CD14-positive monocyte (primary cell): ENCODE data around the gene STRIP1. TPM values are rescaled to one million over a fixed set of nuclear protein-coding genes. Genes with fewer than 3 reads are reported as not detected.

ENCODE experiments used
- DNase-seq, 3 donors: peaks; one replicate each; pipeline ENCODE4 v3.0.0-alpha.2; 2011 to 2022
- H2AFZ ChIP-seq: 2 replicates; pipeline ENCODE4 v1.6.0; 2012; ENCODE audit warnings: mild to moderate bottlenecking, low read depth, low read length, inconsistent platforms; ENCODE audit not compliant: insufficient read depth, poor library complexity, severe bottlenecking
- H3K27ac ChIP-seq, 2 donors: 1 replicate in 1 of 2; 2 replicates in 1 of 2; pipeline ENCODE4 v1.5.1; 2012 to 2013; ENCODE audit warnings: low read length in 2 of 2, control low read depth in 1 of 2, inconsistent platforms in 1 of 2, low read depth in 1 of 2, mild to moderate bottlenecking in 1 of 2
- H3K27me3 ChIP-seq, 2 donors: one replicate each; pipeline versions ENCODE4 v1.6.0 to v1.6.1; 2011 to 2013; ENCODE audit warnings: low read length in 2 of 2; ENCODE audit not compliant: control insufficient read depth in 2 of 2, insufficient read depth in 2 of 2
- H3K36me3 ChIP-seq, 2 donors: replicated peaks in 1 of 2; 1 replicate in 1 of 2; 2 replicates in 1 of 2; pipeline versions ENCODE4 v1.5.1 to v1.6.1; 2012 to 2013; ENCODE audit warnings: low read length in 2 of 2, control low read depth in 1 of 2, inconsistent platforms in 1 of 2, mild to moderate bottlenecking in 1 of 2; ENCODE audit not compliant: insufficient read depth in 2 of 2, control insufficient read depth in 1 of 2
- H3K4me1 ChIP-seq, 2 donors: 1 replicate in 1 of 2; 2 replicates in 1 of 2; pipeline versions ENCODE4 v1.5.1 to v1.6.1; 2012 to 2013; ENCODE audit warnings: low read length in 2 of 2, control low read depth in 1 of 2, inconsistent platforms in 1 of 2, mild to moderate bottlenecking in 1 of 2, moderate library complexity in 1 of 2; ENCODE audit not compliant: insufficient read depth in 2 of 2, control insufficient read depth in 1 of 2
- H3K4me2 ChIP-seq: replicated peaks from 2 replicates; pipeline ENCODE3; 2012; ENCODE audit warnings: low read length, moderate library complexity, mild to moderate bottlenecking; ENCODE audit not compliant: poor library complexity, severe bottlenecking; ENCODE audit errors: extremely low read depth
- H3K4me3 ChIP-seq, 3 experiments: fragments of 200-600 bp in 1 of 3; sonication (generic) in 1 of 3; replicated peaks in 1 of 3; 1 replicate in 2 of 3; 2 replicates in 1 of 3; pipeline ENCODE4 v1.5.1; 2011 to 2013; ENCODE audit warnings: low read length in 3 of 3, mild to moderate bottlenecking in 3 of 3, control low read depth in 2 of 3, low read depth in 2 of 3, inconsistent platforms in 1 of 3, moderate library complexity in 1 of 3
- H3K79me2 ChIP-seq: 2 replicates; pipeline ENCODE4 v1.6.0; 2012; ENCODE audit warnings: mild to moderate bottlenecking, control low read depth, inconsistent platforms, low read length, moderate library complexity; ENCODE audit not compliant: insufficient read depth
- H3K9ac ChIP-seq: 2 replicates; pipeline ENCODE4 v1.6.0; 2017; ENCODE audit warnings: low read length, mild to moderate bottlenecking; ENCODE audit not compliant: insufficient read depth, poor library complexity, severe bottlenecking
- H3K9me3 ChIP-seq, 2 donors: replicated peaks in 1 of 2; 1 replicate in 1 of 2; 2 replicates in 1 of 2; pipeline versions ENCODE4 v1.5.1 to v1.6.1; 2012 to 2013; ENCODE audit warnings: low read length in 2 of 2, control low read depth in 1 of 2; ENCODE audit not compliant: control insufficient read depth in 1 of 2, insufficient read depth in 1 of 2
- H4K20me1 ChIP-seq: 2 replicates; pipeline ENCODE4 v1.6.0; 2012; ENCODE audit warnings: mild to moderate bottlenecking, low read length, control low read depth, moderate library complexity; ENCODE audit not compliant: insufficient read depth
- H3K27ac Mint-ChIP-seq, 7 donors: one replicate each; pipeline ENCODE4 v1.8.0; 2020; ENCODE audit warnings: mild to moderate bottlenecking in 7 of 7, mixed read lengths in 7 of 7, moderate library complexity in 6 of 7, inconsistent platforms in 2 of 7
- H3K27me3 Mint-ChIP-seq, 3 donors: one replicate each; pipeline ENCODE4 v1.8.0; 2021 to 2022; ENCODE audit warnings: low read depth in 3 of 3, mild to moderate bottlenecking in 3 of 3, mixed read lengths in 3 of 3, moderate library complexity in 3 of 3, inconsistent platforms in 1 of 3
- H3K36me3 Mint-ChIP-seq, 2 donors: one replicate each; pipeline ENCODE4 v1.8.0; 2020; ENCODE audit warnings: mixed read lengths in 2 of 2, inconsistent platforms in 1 of 2, mild to moderate bottlenecking in 1 of 2
- H3K4me1 Mint-ChIP-seq: one replicate; pipeline ENCODE4 v1.8.0; 2020; ENCODE audit warnings: mild to moderate bottlenecking, mixed read lengths
- H3K4me3 Mint-ChIP-seq, 2 donors: one replicate each; pipeline ENCODE4 v1.8.0; 2020; ENCODE audit warnings: mild to moderate bottlenecking in 2 of 2, mixed read lengths in 2 of 2, moderate library complexity in 1 of 2
- H3K9me3 Mint-ChIP-seq, 7 donors: one replicate each; pipeline ENCODE4 v1.8.0; 2020 to 2022; ENCODE audit warnings: mixed read lengths in 7 of 7, mild to moderate bottlenecking in 6 of 7, moderate library complexity in 6 of 7, inconsistent platforms in 2 of 7
- WGBS: methylation state at CpG from one replicate; pipeline ENCODE4 v1.1.5; 2013; ENCODE audit warnings: missing lambda C conversion rate; ENCODE audit not compliant: insufficient coverage; 5-methylcytosine and 5-hydroxymethylcytosine counted together
- intact Hi-C, 2 donors: fragments of 100-400 bp; cut with micrococcal nuclease; formaldehyde crosslinking; loops; one replicate each; pipeline versions ENCODE4 v1.15.0 to v1.15.1; 2023
- polyA plus RNA-seq, 3 donors: library from polyadenylated mRNA; depleted of rRNA in 1 of 3; unstranded in 2 of 3; stranded (reverse) in 1 of 3; fragments of 300-500 nt in 2 of 3; fragments of >200 nt in 1 of 3; fragmentation: Illumina TruSeq in 2 of 3; gene quantifications; 1 replicate in 2 of 3; 2 replicates in 1 of 3; pipeline ENCODE4 v1.2.3, GENCODE V29; 2012 to 2021
- TF ChIP-seq, protein P1 (sequence below): fragments of 200-600 bp; IDR thresholded peaks from one replicate; pipeline ENCODE4 v1.8.0; 2022; ENCODE audit warnings: antibody characterized with exemption, mild to moderate bottlenecking

The STRIP1 gene
- polyA plus RNA-seq, 3 donors: 8.9 to 33.6 (median 11.0) TPM

DNA sequence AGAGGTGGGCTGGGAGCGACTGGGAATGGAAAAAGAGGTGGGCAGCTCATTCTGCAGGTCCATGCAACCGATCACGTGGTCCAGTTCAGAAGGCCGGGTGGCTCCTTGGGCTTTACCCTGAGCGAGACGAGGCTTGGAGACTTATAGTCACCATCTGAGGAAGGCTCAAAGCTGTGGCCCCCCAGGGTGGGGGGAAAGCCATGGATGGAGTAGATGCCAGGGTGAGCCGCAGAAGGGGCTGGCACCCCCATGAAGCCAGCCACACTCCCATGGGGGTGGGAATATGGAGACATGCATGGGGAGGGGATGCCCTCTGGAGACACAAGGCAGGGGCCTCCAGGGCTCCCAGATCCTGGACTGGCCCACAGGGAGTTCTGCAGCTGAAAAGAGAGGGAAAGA, 26.2 kb downstream of the STRIP1 start:
- Histone ChIP-seq H3K9ac (no peak overlapping the region), H3K79me2 (no peaks in the 10 kb centered on the region), H3K27me3 (peaks cover 0 to 6% of the 10 kb centered on the region in 2 donors), H3K4me2 (no peak overlapping the region), H4K20me1 (peaks cover 13% of the 10 kb centered on the region), H3K4me3 (no peak overlapping the region), H3K27ac (no peak overlapping the region), H3K36me3 (peaks cover 18 to 34% of the 10 kb centered on the region in 2 donors), H2AFZ (no peak overlapping the region), H3K9me3 (no peaks in the 10 kb centered on the region), H3K4me1 (peaks cover 10 to 11% of the 10 kb centered on the region in 2 donors)
- H3K9me3 Mint-ChIP-seq: peaks cover 0 to 2% (median 0%) of the 10 kb centered on the region in 7 donors
- H3K4me3 Mint-ChIP-seq: no peak overlapping the region
- TF ChIP-seq, protein P1, sequence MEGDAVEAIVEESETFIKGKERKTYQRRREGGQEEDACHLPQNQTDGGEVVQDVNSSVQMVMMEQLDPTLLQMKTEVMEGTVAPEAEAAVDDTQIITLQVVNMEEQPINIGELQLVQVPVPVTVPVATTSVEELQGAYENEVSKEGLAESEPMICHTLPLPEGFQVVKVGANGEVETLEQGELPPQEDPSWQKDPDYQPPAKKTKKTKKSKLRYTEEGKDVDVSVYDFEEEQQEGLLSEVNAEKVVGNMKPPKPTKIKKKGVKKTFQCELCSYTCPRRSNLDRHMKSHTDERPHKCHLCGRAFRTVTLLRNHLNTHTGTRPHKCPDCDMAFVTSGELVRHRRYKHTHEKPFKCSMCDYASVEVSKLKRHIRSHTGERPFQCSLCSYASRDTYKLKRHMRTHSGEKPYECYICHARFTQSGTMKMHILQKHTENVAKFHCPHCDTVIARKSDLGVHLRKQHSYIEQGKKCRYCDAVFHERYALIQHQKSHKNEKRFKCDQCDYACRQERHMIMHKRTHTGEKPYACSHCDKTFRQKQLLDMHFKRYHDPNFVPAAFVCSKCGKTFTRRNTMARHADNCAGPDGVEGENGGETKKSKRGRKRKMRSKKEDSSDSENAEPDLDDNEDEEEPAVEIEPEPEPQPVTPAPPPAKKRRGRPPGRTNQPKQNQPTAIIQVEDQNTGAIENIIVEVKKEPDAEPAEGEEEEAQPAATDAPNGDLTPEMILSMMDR: no peak
- peaks cover 10 to 16% (median 14%) of the 10 kb centered on the region in 3 donors for H3K27me3 Mint-ChIP-seq
- WGBS: 98% methylated on average over 6 of the region's 7 CpGs
- peak overlapping the region in 1 of 7 donors; percentile 33 for H3K27ac Mint-ChIP-seq
- peaks cover 10% of the 10 kb centered on the region for H3K4me1 Mint-ChIP-seq
- DNase-seq: no peak
- peaks cover 48 to 50% of the 10 kb centered on the region in 2 donors for H3K36me3 Mint-ChIP-seq
- intact Hi-C loops: no loop called here

- H3K9ac ChIP-seq: no peak overlapping the region
- TF ChIP-seq, protein P1: no peak
- H2AFZ ChIP-seq: no peak overlapping the region
- 98% methylated on average over 9 of the region's 10 CpGs for WGBS
- peak overlapping the region in 1 of 7 donors; percentile 6 for H3K27ac Mint-ChIP-seq
- H3K36me3 ChIP-seq: peaks cover 11 to 27% of the 10 kb centered on the region in 2 donors
- H3K4me3 Mint-ChIP-seq: no peak overlapping the region
- H3K27ac ChIP-seq: no peak overlapping the region
- no peak for DNase-seq
- peaks cover 16 to 21% (median 21%) of the 10 kb centered on the region in 3 donors for H3K27me3 Mint-ChIP-seq
- no peak overlapping the region for H3K4me3 ChIP-seq
- H3K4me2 ChIP-seq: no peak overlapping the region
- peaks cover 13% of the 10 kb centered on the region for H4K20me1 ChIP-seq
- intact Hi-C loops: no loop called here
- H3K9me3 Mint-ChIP-seq: peaks cover 0 to 2% (median 0%) of the 10 kb centered on the region in 7 donors
- no peaks in the 10 kb centered on the region for H3K79me2 ChIP-seq
- H3K9me3 ChIP-seq: no peaks in the 10 kb centered on the region
- H3K4me1 Mint-ChIP-seq: peaks cover 10% of the 10 kb centered on the region
- H3K27me3 ChIP-seq: peaks cover 0 to 13% of the 10 kb centered on the region in 2 donors
- H3K4me1 ChIP-seq: peaks cover 10 to 11% of the 10 kb centered on the region in 2 donors
- H3K36me3 Mint-ChIP-seq: peaks cover 44 to 46% of the 10 kb centered on the region in 2 donors
Observed at GRCh38 chr1:110061341-110061740, 26.9 kb downstream of the STRIP1 start.
